Caco-2 (cell line): Measurements from ENCODE around the gene RPS6KA2. TPM values are rescaled to one million over a fixed set of nuclear protein-coding genes. Genes with fewer than 3 reads are reported as not detected.

Experiments used
- BruUV-seq: library from RNA; stranded (reverse); fragments of 400-500 nt; replicated peaks from 2 replicates; lab custom pipeline; 2021; lab: Mats Ljungman, UMichigan
- CTCF ChIA-PET: fragments of 300-600 bp; sonication (Branson Sonifier 250); formaldehyde crosslinking; loops from one replicate; lab custom pipeline; 2022; ENCODE audit warnings: antibody characterized with exemption; lab: Charles Lee
- POLR2A ChIA-PET: fragments of 300-600 bp; sonication (Branson Sonifier 250); formaldehyde crosslinking; loops from one replicate; lab custom pipeline; 2022; ENCODE audit warnings: antibody characterized with exemption; lab: Charles Lee
- DNase-seq, 2 experiments: peaks; one replicate each; pipeline versions ENCODE4 v3.0.0 to v3.0.0-alpha.2; 2020 to 2022
- H3K27me3 ChIP-seq: replicated peaks from 2 replicates; pipeline ENCODE4 v1.6.0; 2011; ENCODE audit warnings: low read length; ENCODE audit not compliant: control insufficient read depth, insufficient read depth
- H3K36me3 ChIP-seq: 2 replicates; pipeline ENCODE4 v1.5.1; 2011; ENCODE audit warnings: low read length; ENCODE audit not compliant: control insufficient read depth, insufficient read depth
- H3K4me1 ChIP-seq: fragments of 250-450 bp; sonication (Bioruptor Pico); 2 replicates; pipeline ENCODE4 v1.5.1; 2020; ENCODE audit warnings: mild to moderate bottlenecking
- H3K4me3 ChIP-seq: 2 replicates; pipeline ENCODE4 v1.5.1; 2011; ENCODE audit warnings: low read depth, mild to moderate bottlenecking, control low read depth, low read length
- H3K9me3 ChIP-seq: fragments of 250-450 bp; sonication (Bioruptor Pico); 2 replicates; pipeline ENCODE4 v1.5.1; 2020; ENCODE audit warnings: mild to moderate bottlenecking, moderate library complexity
- H3K27ac Mint-ChIP-seq: one replicate; pipeline ENCODE4 v1.8.0; 2022; ENCODE audit warnings: mixed read lengths; ENCODE audit not compliant: unreplicated experiment
- H3K27me3 Mint-ChIP-seq: one replicate; pipeline ENCODE4 v1.8.0; 2022; ENCODE audit warnings: mixed read lengths; ENCODE audit not compliant: insufficient read depth, unreplicated experiment
- H3K36me3 Mint-ChIP-seq: one replicate; pipeline ENCODE4 v1.8.0; 2022; ENCODE audit warnings: mild to moderate bottlenecking, mixed read lengths; ENCODE audit not compliant: insufficient read depth, unreplicated experiment
- H3K4me1 Mint-ChIP-seq: one replicate; pipeline ENCODE4 v1.8.0; 2022; ENCODE audit warnings: low read depth, mixed read lengths; ENCODE audit not compliant: unreplicated experiment
- H3K4me3 Mint-ChIP-seq: one replicate; pipeline ENCODE4 v1.8.0; 2022; ENCODE audit warnings: mild to moderate bottlenecking, moderate library complexity, mixed read lengths; ENCODE audit not compliant: unreplicated experiment
- H3K9me3 Mint-ChIP-seq: one replicate; pipeline ENCODE4 v1.8.0; 2022; ENCODE audit warnings: mixed read lengths; ENCODE audit not compliant: unreplicated experiment
- intact Hi-C: fragments of 100-400 bp; cut with micrococcal nuclease; formaldehyde crosslinking; loops from one replicate; pipeline ENCODE4 v1.10.0; 2022; ENCODE audit not compliant: unreplicated experiment
- total RNA-seq: library from RNA; stranded (reverse); gene quantifications from 2 replicates; pipeline ENCODE4 v1.2.3, GENCODE V29; 2022
- TF ChIP-seq, protein P1 (sequence below), 2 experiments: fragments of 200-600 bp in 1 of 2; IDR thresholded peaks; 1 replicate in 1 of 2; 2 replicates in 1 of 2; pipeline versions ENCODE4 v1.5.1 to v1.8.0; 2011 to 2022; ENCODE audit warnings: antibody characterized with exemption in 1 of 2, control low read depth in 1 of 2, inconsistent platforms in 1 of 2, low read depth in 1 of 2, low read length in 1 of 2, mild to moderate bottlenecking in 1 of 2, moderate library complexity in 1 of 2; ENCODE audit not compliant: insufficient read depth in 1 of 2, severe bottlenecking in 1 of 2, unreplicated experiment in 1 of 2

RPS6KA2 gene
- total RNA-seq, 1 experiment from 2014 or later: 5.6 TPM

DNA sequence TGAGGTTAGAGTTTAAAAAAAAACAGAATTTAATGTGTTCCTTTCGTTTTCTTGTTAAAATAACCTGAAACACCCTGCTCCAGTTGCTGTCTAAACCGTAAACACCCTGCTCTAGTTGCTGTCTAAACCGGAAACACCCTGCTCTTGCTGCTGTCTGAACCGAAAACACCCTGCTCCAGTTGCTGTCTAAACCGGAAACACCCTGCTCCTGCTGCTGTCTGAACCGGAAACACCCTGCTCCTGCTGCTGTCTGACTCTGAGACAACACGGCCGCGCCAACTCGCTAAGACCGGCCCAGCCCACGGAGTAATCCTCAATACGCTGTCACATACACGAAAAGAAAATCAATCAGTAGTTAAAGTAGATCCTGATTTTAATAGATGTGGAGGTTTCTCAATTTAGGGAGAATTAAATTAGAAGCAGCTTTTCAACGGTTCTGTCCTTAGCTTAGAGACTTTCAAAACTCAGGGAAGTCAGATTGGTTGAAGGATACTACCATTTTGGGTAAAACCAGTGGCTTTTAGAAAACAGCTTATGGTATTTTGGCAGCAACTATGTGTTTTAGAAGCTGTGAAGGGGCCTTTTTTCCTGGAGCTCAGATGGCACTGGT, 138.9 kb downstream of the RPS6KA2 start:
- no peak overlapping the region for H3K27ac Mint-ChIP-seq

DNA sequence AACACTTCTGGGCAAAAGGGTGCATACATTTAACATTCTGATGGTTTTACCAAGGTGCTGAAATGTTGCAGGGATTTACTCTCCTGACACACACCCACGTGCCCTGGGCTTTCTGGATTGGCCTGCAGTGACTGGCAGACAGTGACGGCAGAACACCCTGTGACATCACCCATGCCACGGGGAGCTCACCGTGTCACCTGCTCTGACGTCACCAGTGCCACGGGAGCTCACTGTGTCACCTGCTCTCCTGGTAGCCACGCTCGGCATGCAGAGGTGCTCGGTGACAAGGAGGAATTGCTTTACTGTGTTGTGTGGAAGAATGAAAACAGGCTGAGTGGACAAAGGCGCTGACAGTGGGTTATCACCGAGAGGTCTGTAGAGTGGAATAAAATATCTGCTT, 139.9 kb downstream of the RPS6KA2 start:
- Mint-ChIP-seq H3K9me3 (no peaks in the 10 kb centered on the region), H3K27ac (no peak overlapping the region), H3K4me1 (no peaks in the 10 kb centered on the region), H3K27me3 (peaks cover 9% of the 10 kb centered on the region), H3K4me3 (no peak overlapping the region), H3K36me3 (no peaks in the 10 kb centered on the region)
- Histone ChIP-seq H3K9me3 (no peaks in the 10 kb centered on the region), H3K4me1 (no peaks in the 10 kb centered on the region), H3K27me3 (no peaks in the 10 kb centered on the region; the same call in 1 of the 2 replicates), H3K36me3 (no peaks in the 10 kb centered on the region), H3K4me3 (no peak overlapping the region)
- ChIA-PET CTCF (no interaction called here), POLR2A (no interaction called here)
- no peak for DNase-seq
- TF ChIP-seq, protein P1, sequence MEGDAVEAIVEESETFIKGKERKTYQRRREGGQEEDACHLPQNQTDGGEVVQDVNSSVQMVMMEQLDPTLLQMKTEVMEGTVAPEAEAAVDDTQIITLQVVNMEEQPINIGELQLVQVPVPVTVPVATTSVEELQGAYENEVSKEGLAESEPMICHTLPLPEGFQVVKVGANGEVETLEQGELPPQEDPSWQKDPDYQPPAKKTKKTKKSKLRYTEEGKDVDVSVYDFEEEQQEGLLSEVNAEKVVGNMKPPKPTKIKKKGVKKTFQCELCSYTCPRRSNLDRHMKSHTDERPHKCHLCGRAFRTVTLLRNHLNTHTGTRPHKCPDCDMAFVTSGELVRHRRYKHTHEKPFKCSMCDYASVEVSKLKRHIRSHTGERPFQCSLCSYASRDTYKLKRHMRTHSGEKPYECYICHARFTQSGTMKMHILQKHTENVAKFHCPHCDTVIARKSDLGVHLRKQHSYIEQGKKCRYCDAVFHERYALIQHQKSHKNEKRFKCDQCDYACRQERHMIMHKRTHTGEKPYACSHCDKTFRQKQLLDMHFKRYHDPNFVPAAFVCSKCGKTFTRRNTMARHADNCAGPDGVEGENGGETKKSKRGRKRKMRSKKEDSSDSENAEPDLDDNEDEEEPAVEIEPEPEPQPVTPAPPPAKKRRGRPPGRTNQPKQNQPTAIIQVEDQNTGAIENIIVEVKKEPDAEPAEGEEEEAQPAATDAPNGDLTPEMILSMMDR (IDR thresholded peaks at IDR 0.05; ENCODE audit: insufficient read depth in 1 of 2, low read depth in 1 of 2, low read length in 1 of 2, severe bottlenecking in 1 of 2, unreplicated experiment in 1 of 2): no peak
- intact Hi-C loops: no loop called here
- no TSS peak for BruUV-seq

More for the DNA sequence above, 138.9 kb downstream of the RPS6KA2 start:
- Histone ChIP-seq H3K4me3 (no peak overlapping the region), H3K9me3 (no peaks in the 10 kb centered on the region), H3K27me3 (no peaks in the 10 kb centered on the region; the same call in 1 of the 2 replicates), H3K36me3 (no peaks in the 10 kb centered on the region), H3K4me1 (no peaks in the 10 kb centered on the region)
- Mint-ChIP-seq H3K27me3 (peaks cover 9% of the 10 kb centered on the region), H3K4me3 (no peak overlapping the region), H3K4me1 (no peaks in the 10 kb centered on the region), H3K36me3 (no peaks in the 10 kb centered on the region), H3K9me3 (no peaks in the 10 kb centered on the region)
- TF ChIP-seq, protein P1 (IDR thresholded peaks at IDR 0.05; ENCODE audit: insufficient read depth in 1 of 2, low read depth in 1 of 2, low read length in 1 of 2, severe bottlenecking in 1 of 2, unreplicated experiment in 1 of 2): no peak
- intact Hi-C loops: no loop called here
- DNase-seq: no peak
- ChIA-PET CTCF (no interaction called here), POLR2A (no interaction called here)
- BruUV-seq: no TSS peak

DNA sequence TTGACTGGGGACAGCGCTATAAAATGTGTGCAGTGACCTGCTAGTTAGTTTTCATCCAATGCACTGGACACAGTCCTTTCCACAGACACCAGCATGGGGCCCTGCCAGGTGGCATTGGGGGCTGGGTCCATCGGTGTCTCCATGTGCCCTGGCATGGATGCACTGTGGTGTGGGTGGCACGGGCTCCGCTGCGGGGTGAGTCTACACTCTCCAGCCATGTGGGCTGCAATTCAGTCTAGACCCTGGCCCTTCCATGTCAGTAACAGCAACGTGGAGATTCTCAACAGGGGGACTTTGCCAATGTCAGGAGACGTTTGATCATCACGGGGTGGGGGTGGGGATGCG, 140.5 kb downstream of the RPS6KA2 start:
- DNase-seq: no peak
- TF ChIP-seq, protein P1 (IDR thresholded peaks at IDR 0.05; ENCODE audit: insufficient read depth in 1 of 2, low read depth in 1 of 2, low read length in 1 of 2, severe bottlenecking in 1 of 2, unreplicated experiment in 1 of 2): no peak
- Histone ChIP-seq H3K4me3 (no peak overlapping the region), H3K36me3 (no peaks in the 10 kb centered on the region), H3K27me3 (no peaks in the 10 kb centered on the region; the same call in 1 of the 2 replicates), H3K9me3 (no peaks in the 10 kb centered on the region), H3K4me1 (no peaks in the 10 kb centered on the region)
- BruUV-seq: no TSS peak
- Mint-ChIP-seq H3K27ac (no peak overlapping the region), H3K4me1 (no peaks in the 10 kb centered on the region), H3K36me3 (no peaks in the 10 kb centered on the region), H3K4me3 (no peak overlapping the region), H3K9me3 (no peaks in the 10 kb centered on the region), H3K27me3 (peaks cover 6% of the 10 kb centered on the region)
- ChIA-PET CTCF (no interaction called here), POLR2A (no interaction called here)
- intact Hi-C loops: no loop called here
